Hematopoietic multipotent progenitor cell treated with erythropoietin and hydrocortisone succinate and interleukin-3 and kit ligand, for 15 days (in vitro differentiated cells): ENCODE results near the gene ARHGEF26.
A peak's percentile ranks its signal among the peaks of the same experiment; 100 is the strongest.
"Not testable (repeated sequence)": the region's sequence is repeated elsewhere in the genome, so short reads cannot be mapped to it uniquely, and the experiment has no call there.

Experiments
- DNase-seq: peaks from one replicate; pipeline ENCODE4 v3.0.0-alpha.2; 2015; ENCODE audit warnings: low spot score

Gene ARHGEF26

GRCh38 chr3:154120961-154121700, at the start of gene ARHGEF26:
TSS of gene ARHGEF26 (plus strand) at chr3:154121390. CDS start at chr3:154121993, 603 bp downstream.
- DNase-seq, result peak; percentile 33

- no peak for DNase-seq
Measured at GRCh38 chr3:154074966-154075365, 46.2 kb upstream of the ARHGEF26 start.

GRCh38 chr3:154078672-154079071, 42.5 kb upstream of the ARHGEF26 start:
- no peak for DNase-seq

- no peak for DNase-seq
Measured at GRCh38 chr3:154081305-154081704, 39.9 kb upstream of the ARHGEF26 start.

GRCh38 chr3:154085071-154085470, 36.1 kb upstream of the ARHGEF26 start:
- no peak for DNase-seq

GRCh38 chr3:154085799-154086198, 35.4 kb upstream of the ARHGEF26 start:
- DNase-seq, result no peak

GRCh38 chr3:154086286-154086685, 34.9 kb upstream of the ARHGEF26 start:
- no peak for DNase-seq

- not testable (repeated sequence) for DNase-seq
Measured at GRCh38 chr3:154087756-154088480, 33.3 kb upstream of the ARHGEF26 start.

- DNase-seq, result no peak
Measured at GRCh38 chr3:154089421-154090420, 31.5 kb upstream of the ARHGEF26 start.

GRCh38 chr3:154094051-154094450, 27.1 kb upstream of the ARHGEF26 start:
- no peak for DNase-seq

GRCh38 chr3:154095832-154096421, 25.3 kb upstream of the ARHGEF26 start:
- no peak for DNase-seq

- no peak for DNase-seq
Measured at GRCh38 chr3:154098376-154098775, 22.8 kb upstream of the ARHGEF26 start.

- DNase-seq, result no peak
Measured at GRCh38 chr3:154100556-154100955, 20.6 kb upstream of the ARHGEF26 start.

- no peak for DNase-seq
Measured at GRCh38 chr3:154101250-154101649, 19.9 kb upstream of the ARHGEF26 start.

- no peak for DNase-seq
Measured at GRCh38 chr3:154102225-154102624, 19.0 kb upstream of the ARHGEF26 start.

- DNase-seq, result no peak
Measured at GRCh38 chr3:154105218-154105975, 15.8 kb upstream of the ARHGEF26 start.

GRCh38 chr3:154111365-154111935, 9.7 kb upstream of the ARHGEF26 start:
- no peak for DNase-seq

GRCh38 chr3:154112146-154112852, 8.9 kb upstream of the ARHGEF26 start:
- DNase-seq, result no peak

GRCh38 chr3:154113609-154114008, 7.6 kb upstream of the ARHGEF26 start:
- DNase-seq, result no peak

- no peak for DNase-seq
Measured at GRCh38 chr3:154115332-154115731, 5.9 kb upstream of the ARHGEF26 start.
